OCI-LY1 (cell line): Measurements from ENCODE around the gene PRKG1.

Experiments
- H2AFZ ChIP-seq: fragments of 200-600 bp; sonication (generic), shearing (Covaris generic); 2 replicates; pipeline ENCODE4 v1.6.0; 2014; ENCODE audit warnings: antibody characterized with exemption, mild to moderate bottlenecking, low read length
- H3F3A ChIP-seq: fragments of 200-600 bp; sonication (generic), shearing (Covaris generic); 2 replicates; pipeline ENCODE4 v1.6.0; 2014; ENCODE audit warnings: mild to moderate bottlenecking, antibody characterized with exemption, low read length, moderate library complexity; ENCODE audit not compliant: insufficient read depth
- H3K27ac ChIP-seq: fragments of 200-600 bp; sonication (generic); 2 replicates; pipeline ENCODE4 v1.5.1; 2014; ENCODE audit warnings: low read length, mixed run types, mild to moderate bottlenecking, low read depth; ENCODE audit not compliant: poor library complexity, severe bottlenecking
- H3K27me3 ChIP-seq: fragments of 200-600 bp; sonication (generic); 2 replicates; pipeline ENCODE4 v1.6.0; 2014; ENCODE audit warnings: antibody characterized with exemption, mild to moderate bottlenecking, low read length, moderate library complexity; ENCODE audit not compliant: insufficient read depth
- H3K36me3 ChIP-seq: fragments of 200-600 bp; sonication (generic); 2 replicates; pipeline ENCODE4 v1.6.1; 2014; ENCODE audit warnings: mild to moderate bottlenecking, antibody characterized with exemption, low read length, moderate library complexity, mixed read lengths; ENCODE audit not compliant: insufficient read depth
- H3K4me1 ChIP-seq: fragments of 200-600 bp; sonication (generic); 2 replicates; pipeline ENCODE4 v1.5.1; 2014; ENCODE audit warnings: mild to moderate bottlenecking, low read length, moderate library complexity; ENCODE audit not compliant: insufficient read depth, severe bottlenecking
- H3K4me2 ChIP-seq: fragments of 200-600 bp; sonication (generic), shearing (Covaris generic); 2 replicates; pipeline ENCODE4 v1.6.1; 2014; ENCODE audit warnings: low read length
- H3K4me3 ChIP-seq: fragments of 200-600 bp; sonication (generic); 2 replicates; pipeline ENCODE4 v1.5.1; 2014; ENCODE audit warnings: low read length, low read depth, mild to moderate bottlenecking, mixed read lengths; ENCODE audit not compliant: poor library complexity, severe bottlenecking
- H3K79me2 ChIP-seq: fragments of 200-600 bp; shearing (Covaris generic); 2 replicates; pipeline ENCODE4 v1.6.1; 2016; ENCODE audit warnings: mixed run types, low read length, mixed read lengths; ENCODE audit not compliant: insufficient read depth
- H3K9ac ChIP-seq: fragments of 200-600 bp; sonication (generic), shearing (Covaris generic); 2 replicates; pipeline ENCODE4 v1.6.1; 2014; ENCODE audit warnings: mild to moderate bottlenecking, low read length, mixed read lengths
- H3K9me2 ChIP-seq: fragments of 200-600 bp; sonication (generic), shearing (Covaris generic); 2 replicates; pipeline ENCODE4 v1.6.1; 2014; ENCODE audit warnings: low read depth, mild to moderate bottlenecking, low read length, mixed read lengths
- H3K9me3 ChIP-seq: fragments of 200-600 bp; shearing (Covaris generic); 2 replicates; pipeline ENCODE4 v1.6.1; 2014; ENCODE audit warnings: low read length, mixed read lengths
- H4K20me1 ChIP-seq: fragments of 200-600 bp; sonication (generic), shearing (Covaris generic); 2 replicates; pipeline ENCODE4 v1.6.0; 2016; ENCODE audit warnings: mild to moderate bottlenecking, low read length; ENCODE audit not compliant: insufficient read depth
- EZH2 ChIP-seq: fragments of 200-600 bp; sonication (generic), shearing (Covaris generic); IDR thresholded peaks from 2 replicates; pipeline ENCODE4 v1.8.0; 2017; ENCODE audit warnings: borderline replicate concordance, mixed run types, mild to moderate bottlenecking, antibody characterized with exemption, low read length, moderate library complexity, mixed read lengths
- TF ChIP-seq, protein P1 (sequence below): fragments of 200-600 bp; sonication (generic), shearing (Covaris generic); IDR thresholded peaks from 2 replicates; pipeline ENCODE4 v1.5.1; 2017; ENCODE audit warnings: mild to moderate bottlenecking, antibody characterized with exemption, low read length, moderate library complexity, mixed read lengths

Gene PRKG1

DNA sequence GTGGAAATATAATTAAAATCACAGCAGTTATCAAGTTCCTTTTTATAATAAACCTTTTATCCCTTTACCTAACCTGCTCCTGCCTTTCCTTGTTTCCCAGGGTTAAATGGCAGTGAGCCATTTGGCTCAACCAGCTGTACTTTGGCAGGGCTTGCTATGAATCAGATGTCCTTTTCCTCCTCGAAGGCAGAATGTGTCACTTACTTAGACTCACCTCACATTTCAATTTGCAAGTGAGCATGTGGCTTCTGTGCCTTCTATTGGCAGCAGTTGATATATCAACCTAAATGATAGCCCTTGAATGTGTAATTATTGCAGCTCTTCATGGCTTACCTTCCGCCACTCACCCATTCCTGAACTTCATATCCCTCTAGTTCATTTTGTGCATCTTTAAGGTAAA lies 323.4 kb downstream of the PRKG1 start:
- Histone ChIP-seq H3K4me1 (no peaks in the 10 kb centered on the region), H3K9me3 (no peaks in the 10 kb centered on the region), H4K20me1 (no peaks in the 10 kb centered on the region), H3K4me2 (no peak overlapping the region), H2AFZ (no peak overlapping the region), H3K4me3 (no peak overlapping the region), H3K27me3 (no peaks in the 10 kb centered on the region), H3K79me2 (no peaks in the 10 kb centered on the region), H3F3A (no peaks in the 10 kb centered on the region), H3K27ac (no peak overlapping the region), H3K36me3 (no peaks in the 10 kb centered on the region), H3K9me2 (no peaks in the 10 kb centered on the region), H3K9ac (no peak overlapping the region)
- TF ChIP-seq, protein P1, sequence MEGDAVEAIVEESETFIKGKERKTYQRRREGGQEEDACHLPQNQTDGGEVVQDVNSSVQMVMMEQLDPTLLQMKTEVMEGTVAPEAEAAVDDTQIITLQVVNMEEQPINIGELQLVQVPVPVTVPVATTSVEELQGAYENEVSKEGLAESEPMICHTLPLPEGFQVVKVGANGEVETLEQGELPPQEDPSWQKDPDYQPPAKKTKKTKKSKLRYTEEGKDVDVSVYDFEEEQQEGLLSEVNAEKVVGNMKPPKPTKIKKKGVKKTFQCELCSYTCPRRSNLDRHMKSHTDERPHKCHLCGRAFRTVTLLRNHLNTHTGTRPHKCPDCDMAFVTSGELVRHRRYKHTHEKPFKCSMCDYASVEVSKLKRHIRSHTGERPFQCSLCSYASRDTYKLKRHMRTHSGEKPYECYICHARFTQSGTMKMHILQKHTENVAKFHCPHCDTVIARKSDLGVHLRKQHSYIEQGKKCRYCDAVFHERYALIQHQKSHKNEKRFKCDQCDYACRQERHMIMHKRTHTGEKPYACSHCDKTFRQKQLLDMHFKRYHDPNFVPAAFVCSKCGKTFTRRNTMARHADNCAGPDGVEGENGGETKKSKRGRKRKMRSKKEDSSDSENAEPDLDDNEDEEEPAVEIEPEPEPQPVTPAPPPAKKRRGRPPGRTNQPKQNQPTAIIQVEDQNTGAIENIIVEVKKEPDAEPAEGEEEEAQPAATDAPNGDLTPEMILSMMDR: no peak
- no peak for TF ChIP-seq EZH2

DNA sequence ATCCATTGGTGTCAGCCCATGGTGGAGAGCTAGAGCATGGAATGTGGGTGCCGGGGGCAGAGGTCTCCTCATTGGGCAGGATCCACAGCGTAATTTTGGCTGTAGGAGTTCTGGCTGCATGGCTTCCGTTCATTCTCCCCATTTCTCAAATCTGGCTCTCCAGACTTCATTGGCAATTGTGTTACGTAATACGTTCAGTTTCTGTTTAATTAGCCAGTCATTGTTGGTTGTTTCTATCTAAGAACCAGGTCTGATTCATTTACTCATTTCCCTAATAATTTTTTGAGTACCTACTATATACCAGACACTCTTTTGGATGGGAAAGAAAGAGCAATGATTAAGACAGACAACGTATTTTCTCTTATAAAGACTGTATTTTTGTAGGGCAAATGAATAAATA lies 325.6 kb downstream of the PRKG1 start:
- TF ChIP-seq, protein P1: no peak
- no peak for TF ChIP-seq EZH2
- Histone ChIP-seq H3K9ac (no peak overlapping the region), H3K27me3 (no peaks in the 10 kb centered on the region), H3K4me1 (no peaks in the 10 kb centered on the region), H3K9me3 (no peaks in the 10 kb centered on the region), H3K9me2 (no peaks in the 10 kb centered on the region), H3K36me3 (no peaks in the 10 kb centered on the region), H4K20me1 (no peaks in the 10 kb centered on the region), H3K27ac (no peak overlapping the region), H3F3A (no peaks in the 10 kb centered on the region), H2AFZ (no peak overlapping the region), H3K79me2 (no peaks in the 10 kb centered on the region), H3K4me3 (no peak overlapping the region), H3K4me2 (no peak overlapping the region)

DNA sequence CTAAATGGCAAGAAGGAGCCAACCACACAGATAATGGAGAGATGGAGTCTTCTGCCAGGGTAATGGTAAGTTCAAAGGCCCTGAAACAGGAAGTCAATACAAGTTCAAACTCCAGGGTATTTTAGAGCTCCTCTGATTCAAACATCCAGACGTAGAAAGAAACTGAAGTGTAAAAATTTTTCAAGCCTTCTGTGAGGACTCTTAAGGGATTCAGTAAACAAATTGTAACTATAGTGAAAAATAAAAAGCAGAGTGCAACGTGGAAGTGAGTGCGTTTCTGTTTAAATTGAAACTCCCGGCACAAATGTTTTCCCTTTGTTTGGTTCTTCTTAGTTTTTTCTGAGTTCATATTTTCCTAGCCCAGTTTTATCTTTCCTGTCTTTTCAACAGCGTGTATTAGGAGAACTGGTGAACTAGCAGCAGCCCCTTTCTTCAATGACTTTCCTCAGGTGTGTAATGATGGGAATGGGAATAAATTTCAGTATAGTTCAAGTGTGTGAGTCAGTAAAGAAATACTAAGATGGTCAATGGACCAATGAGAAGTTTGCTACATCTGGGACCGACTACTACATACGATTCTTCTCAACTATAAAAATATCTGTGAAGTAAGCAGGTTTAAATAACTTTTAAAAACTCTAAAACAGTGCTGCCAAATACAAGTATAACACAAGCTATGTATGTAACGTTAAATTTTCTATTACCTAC lies 326.3 kb downstream of the PRKG1 start:
- no peak overlapping the region for H3K27ac ChIP-seq
- no peaks in the 10 kb centered on the region for H3K4me1 ChIP-seq
- no peaks in the 10 kb centered on the region for H3K36me3 ChIP-seq
- H3K27me3 ChIP-seq: no peaks in the 10 kb centered on the region
- H3K4me3 ChIP-seq: no peak overlapping the region
- no peak overlapping the region for H2AFZ ChIP-seq
- no peaks in the 10 kb centered on the region for H4K20me1 ChIP-seq
- H3K4me2 ChIP-seq: no peak overlapping the region
- no peaks in the 10 kb centered on the region for H3K9me2 ChIP-seq
- no peaks in the 10 kb centered on the region for H3K79me2 ChIP-seq
- no peak for TF ChIP-seq EZH2
- TF ChIP-seq, protein P1: no peak
- no peak overlapping the region for H3K9ac ChIP-seq
- no peaks in the 10 kb centered on the region for H3F3A ChIP-seq
- no peaks in the 10 kb centered on the region for H3K9me3 ChIP-seq
